Stimulated activated CD4-positive, alpha-beta T cell treated with anti-CD3 and anti-CD28 coated beads, Interleukin-1b, Interleukin-23, amount 100 ng/mL, for 48 hours (primary cell): Measurements from ENCODE around the gene BCL2L12.

Experiments
- DNase-seq: peaks from one replicate; pipeline ENCODE4 v3.0.0-alpha.2; 2020

BCL2L12 gene

GRCh38 chr19:49664171-49665035 is 1.3 kb upstream of the BCL2L12 start:
- peak; percentile 86 for DNase-seq

DNA sequence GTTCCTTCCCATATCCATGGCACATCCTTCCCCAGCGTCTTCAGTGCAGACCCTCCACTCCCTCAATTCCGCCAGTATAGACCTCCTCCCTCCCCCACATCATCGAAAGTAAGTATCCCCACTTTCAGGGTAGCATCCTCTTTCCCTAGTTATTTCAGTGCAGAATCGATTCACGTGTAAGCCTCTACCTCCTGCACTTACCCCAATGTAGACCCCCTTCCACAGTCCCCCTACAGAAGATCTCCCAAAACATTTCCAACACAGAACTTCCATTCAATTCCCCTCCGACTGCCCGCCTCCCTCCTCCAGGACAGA is 740 bp upstream of the BCL2L12 start:
- no peak for DNase-seq

GRCh38 chr19:49666120-49666444 is 349 bp downstream of the BCL2L12 start:
- DNase-seq, result no peak

DNA sequence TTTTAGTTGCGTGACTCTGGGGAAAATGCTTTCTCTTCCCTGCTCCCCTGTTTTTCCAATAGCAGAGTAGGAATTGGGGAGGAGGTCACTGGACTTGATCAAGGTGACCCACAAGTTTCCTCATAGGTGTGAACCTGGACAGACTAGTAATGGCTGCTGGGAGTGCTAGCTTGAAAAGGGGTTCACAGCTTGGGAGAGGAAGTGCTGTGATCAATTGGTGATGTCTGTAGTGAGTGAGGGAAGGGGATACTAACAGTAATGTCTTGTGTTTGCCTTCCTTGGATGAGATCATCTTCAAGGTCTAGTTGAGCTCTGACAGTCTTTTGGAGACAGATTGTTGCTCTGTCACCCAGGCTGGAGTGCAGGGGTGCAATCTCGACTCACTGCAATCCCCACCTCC is 1.7 kb downstream of the BCL2L12 start:
- DNase-seq, result no peak

DNA sequence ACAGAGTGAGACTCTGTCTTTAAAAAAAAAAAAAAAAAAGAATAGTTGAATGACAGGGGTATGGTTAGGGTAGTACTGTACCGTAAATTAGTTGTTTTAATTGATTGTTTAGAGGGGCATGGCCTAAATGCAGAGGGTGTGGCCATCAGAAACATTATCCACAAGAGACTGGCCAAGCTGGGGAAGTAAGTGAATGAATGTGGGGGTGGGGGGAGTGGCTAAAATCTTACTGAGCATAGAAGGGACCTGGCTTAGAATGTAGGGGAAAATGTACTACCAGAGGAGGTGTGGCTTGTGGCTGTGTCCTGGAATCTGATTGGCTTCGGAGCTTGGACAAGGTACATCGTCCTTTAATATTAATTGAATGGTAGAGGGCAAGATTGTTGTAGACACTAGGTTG is 3.8 kb downstream of the BCL2L12 start:
- no peak for DNase-seq

- DNase-seq, result peak; percentile 73
Measured at GRCh38 chr19:49672131-49672919, 6.6 kb downstream of the BCL2L12 start.

DNA sequence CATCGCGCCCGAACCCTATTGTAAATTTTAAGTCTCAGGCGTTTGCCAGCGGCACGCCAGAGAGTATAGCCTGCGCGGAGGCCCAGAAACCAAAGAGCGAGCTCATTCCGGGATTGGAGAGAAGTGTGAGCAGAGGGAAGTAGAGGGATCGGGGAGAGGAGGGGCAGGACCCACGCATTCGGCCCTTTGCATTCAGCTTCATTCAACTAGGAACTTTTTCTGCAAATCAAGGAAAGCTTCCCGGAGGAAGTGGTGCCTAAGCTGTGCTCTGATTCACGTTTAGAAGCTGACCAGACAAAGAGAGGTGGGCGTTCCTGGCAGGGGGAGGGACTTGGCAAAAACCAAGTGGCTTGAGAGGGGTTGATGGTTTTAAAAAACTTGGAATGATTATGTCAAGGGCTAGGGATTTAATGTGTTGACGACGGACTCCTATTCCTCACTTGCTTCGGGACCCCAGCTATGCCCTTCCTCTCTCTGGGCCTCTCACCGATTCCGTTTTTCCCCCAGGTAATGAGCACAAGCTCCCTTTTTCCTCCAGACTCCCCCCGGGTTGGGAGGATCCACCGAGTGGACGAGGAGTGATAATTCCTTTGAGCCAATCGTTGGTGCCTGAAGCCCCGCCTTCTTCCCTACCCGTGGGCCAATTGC is 10.5 kb downstream of the BCL2L12 start:
- peak; percentile 78 for DNase-seq

- DNase-seq, result peak; percentile 99
Measured at GRCh38 chr19:49676784-49677230, 11.1 kb downstream of the BCL2L12 start.

- DNase-seq, result peak; percentile 56
Measured at GRCh38 chr19:49677231-49677900, 11.6 kb downstream of the BCL2L12 start, which contains the start of gene PRMT1. TSS of gene PRMT1 (plus strand) at chr19:49677271. CDS start at chr19:49677281, 10 bp downstream.

DNA sequence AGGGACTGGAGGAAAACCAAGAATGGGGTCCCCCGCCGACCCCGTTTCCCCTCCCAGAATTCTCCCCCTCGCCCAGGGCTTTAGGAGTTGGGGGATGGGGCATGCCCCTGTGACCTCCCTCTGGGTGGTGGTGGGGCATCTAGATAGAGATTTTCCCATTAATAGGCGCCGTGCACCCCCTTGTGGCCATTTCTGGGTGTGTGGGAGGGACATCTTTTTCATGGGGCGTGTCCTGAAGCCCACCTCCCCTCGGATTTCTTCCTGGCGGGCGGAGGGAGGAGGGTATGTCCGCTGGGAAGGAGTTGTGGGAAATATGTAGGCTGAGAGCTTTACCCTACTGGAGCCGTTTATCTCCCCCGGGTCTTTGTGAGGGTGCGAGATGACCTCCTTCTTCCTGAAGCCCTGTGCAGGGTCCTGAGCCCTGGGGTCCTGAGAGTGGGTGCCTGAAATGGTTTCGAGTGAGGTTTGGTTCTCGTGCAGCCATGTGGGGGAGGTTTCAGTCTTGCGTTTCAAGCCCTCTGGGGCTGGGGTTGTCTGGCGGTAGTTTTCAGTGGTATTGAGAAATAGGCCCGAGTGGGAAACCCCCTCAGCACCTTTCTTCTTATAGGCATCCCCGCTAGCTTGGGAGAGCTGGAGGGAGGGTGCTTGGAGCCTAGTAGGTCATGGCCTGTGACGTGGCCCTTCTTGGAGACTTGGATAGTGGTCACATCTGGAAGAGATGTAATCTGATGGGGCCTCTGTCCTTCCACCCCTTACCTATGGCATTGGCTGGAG is 12.4 kb downstream of the BCL2L12 start:
- peak; percentile 84 for DNase-seq

DNA sequence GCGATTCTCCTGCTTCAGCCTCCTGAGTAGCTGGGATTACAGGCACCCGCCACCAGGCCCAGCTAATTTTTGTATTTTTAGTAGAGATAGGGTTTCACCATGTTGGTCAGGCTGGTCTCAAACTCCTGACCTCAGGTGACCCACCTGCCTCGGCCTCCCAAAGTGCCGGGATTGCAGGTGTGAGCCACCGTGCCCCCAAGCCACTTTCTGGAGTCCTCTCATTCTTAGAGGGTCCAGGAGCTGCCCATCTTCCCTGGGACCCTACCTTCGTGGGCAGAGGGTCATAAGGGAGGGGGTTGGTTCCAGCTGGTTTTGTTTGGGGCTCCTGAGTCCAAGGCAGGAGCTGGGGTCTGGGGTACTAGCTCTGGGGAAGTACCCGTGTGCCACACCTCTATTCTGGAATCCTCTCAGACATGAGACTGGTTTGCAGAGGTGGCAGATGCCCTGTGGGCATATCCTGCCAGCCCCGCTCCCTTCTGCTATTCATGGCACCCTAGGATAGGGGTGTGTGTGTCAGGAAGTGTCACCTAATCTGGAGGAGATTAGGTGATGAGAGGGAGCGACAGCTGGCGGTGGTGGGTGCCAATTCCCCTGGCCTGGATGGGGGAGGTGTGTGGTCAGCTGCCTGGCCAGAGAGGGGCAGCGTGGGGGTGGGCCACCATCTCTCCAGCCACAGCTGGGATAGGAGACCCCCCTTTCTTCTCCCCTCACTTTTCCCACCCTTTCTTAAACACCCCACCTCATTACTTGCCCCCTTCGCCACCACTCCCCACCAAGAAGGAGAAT is 13.4 kb downstream of the BCL2L12 start:
- DNase-seq, result no peak

GRCh38 chr19:49679771-49680413 is 14.2 kb downstream of the BCL2L12 start:
- no peak for DNase-seq

GRCh38 chr19:49680421-49681351 is 15.0 kb downstream of the BCL2L12 start:
- DNase-seq, result peak; percentile 93

GRCh38 chr19:49681830-49682229 is 16.1 kb downstream of the BCL2L12 start:
- DNase-seq, result no peak

- no peak for DNase-seq
Measured at GRCh38 chr19:49682274-49682673, 16.5 kb downstream of the BCL2L12 start.

DNA sequence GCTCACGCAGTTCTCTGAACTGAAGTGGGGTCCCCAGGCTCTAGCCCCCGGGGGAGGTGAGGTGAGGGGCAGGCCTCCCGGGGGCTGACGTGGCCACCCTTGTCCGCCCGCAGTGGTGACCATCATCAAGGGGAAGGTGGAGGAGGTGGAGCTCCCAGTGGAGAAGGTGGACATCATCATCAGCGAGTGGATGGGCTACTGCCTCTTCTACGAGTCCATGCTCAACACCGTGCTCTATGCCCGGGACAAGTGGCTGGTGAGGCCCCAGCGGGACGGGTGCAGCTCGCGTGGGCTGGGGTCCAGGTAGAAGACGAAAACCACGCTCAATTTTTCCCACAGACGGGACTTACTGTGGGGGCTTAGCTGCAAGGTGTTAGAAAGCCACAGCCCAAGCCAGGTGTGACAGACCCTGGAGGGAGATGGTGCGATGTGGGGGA is 18.1 kb downstream of the BCL2L12 start:
- no peak for DNase-seq

- DNase-seq, result no peak
Measured at GRCh38 chr19:49684251-49684982, 18.7 kb downstream of the BCL2L12 start.

DNA sequence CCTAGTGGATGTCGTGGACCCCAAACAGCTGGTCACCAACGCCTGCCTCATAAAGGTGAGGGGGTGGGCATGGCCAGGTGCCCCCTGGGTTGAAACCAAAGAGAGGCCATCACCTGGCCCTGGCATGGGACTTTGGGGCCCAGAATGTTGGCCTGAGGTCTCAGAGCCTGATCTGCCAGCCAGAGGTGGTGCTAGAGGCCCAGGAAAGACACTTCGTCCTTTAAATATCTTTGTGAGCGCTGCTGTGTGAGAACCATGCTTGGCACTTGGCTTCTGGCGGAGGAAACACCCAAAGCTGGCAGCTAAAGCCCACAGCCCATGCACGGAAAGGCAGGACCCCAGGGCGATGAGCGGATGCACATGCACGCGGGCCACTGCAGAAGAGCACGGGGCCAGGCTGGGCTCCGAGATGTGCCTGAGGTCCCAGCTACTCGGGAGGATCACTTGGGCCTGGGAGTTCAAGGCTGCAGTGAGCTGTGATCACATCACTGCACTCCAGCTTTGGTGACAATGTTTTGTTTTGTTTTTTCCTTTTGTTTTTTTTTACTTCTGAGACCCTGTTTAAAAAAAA is 19.3 kb downstream of the BCL2L12 start:
- no peak for DNase-seq
